Superior temporal gyrus (tissue), 1 donor: Measurements from ENCODE around the gene FANCC.

Experiments
- DNase-seq: peaks from one replicate; pipeline ENCODE4 v3.0.0-alpha.2; 2016; ENCODE audit errors: extremely low spot score

The FANCC gene

GRCh38 chr9:95317119-95317892, at the start of gene FANCC:
FANCC (minus strand) TSS chr9:95317709; CDS start chr9:95249291, 68,418 bp downstream.
- peak; percentile 86 for DNase-seq

GRCh38 chr9:95366731-95367325, 49.3 kb upstream of the FANCC start:
- DNase-seq: peak; percentile 2

- DNase-seq: no peak
Measured at GRCh38 chr9:95365766-95366165, 48.3 kb upstream of the FANCC start.

GRCh38 chr9:95363051-95363841, 45.7 kb upstream of the FANCC start:
- DNase-seq: peak; percentile 2

DNA sequence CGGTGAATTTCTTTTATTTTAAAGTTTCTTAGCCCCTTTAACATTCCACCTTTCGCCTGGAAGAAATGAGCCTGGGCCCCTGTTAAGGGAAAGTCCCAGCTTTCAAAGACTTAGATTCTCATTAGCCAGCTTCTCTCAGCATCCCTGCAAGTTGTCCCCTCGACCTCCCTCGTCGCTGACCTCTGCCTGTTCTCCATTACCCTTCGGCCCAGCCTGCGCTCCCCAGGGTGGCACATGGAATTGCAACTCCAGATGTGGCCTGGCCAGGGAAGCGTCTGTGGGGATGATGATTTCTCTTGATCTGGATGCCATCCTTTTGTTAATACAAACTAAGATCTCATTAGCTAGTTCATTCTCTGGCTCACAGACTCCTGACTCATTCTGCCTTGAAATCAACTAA, 43.4 kb upstream of the FANCC start:
- no peak for DNase-seq

DNA sequence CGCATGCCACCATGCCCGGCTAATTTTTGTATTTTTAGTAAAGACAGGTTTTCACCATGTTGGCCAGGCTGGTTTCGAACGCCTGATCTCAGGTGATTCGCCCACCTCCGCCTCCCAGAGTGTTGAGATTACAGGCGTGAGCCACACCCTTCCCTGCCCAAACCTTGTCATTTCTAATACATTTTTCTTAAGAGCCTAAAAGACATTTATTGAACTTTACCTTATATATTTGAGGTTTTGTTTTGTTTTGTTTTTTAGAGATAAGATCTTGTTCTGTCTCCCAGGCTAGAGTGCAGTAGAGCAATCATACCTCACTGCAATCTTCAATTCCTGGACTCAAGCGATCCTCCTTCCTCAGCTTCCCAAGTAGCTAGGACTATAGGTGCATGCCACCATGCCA, 39.8 kb upstream of the FANCC start:
- DNase-seq: no peak

GRCh38 chr9:95355500-95355899, 38.0 kb upstream of the FANCC start:
- no peak for DNase-seq

DNA sequence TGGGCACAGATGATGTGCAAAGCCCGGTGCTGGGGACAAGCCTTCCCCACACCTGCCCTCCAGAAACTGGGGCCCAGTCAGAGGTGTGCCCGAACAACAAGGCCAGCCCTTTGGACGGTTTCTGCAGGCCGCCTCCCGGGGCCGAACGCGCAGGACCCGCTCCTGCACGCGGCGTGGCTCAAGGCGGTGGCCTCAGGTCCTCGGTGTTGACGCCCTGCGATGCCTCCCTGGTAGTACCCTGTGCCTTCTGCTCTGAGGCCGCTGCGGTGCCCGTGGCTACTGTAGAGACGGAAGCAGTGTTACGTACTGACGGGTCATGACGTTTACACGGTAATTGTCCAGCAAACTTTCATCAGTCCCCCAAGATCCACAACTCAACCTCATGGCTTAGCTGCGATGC, 33.5 kb upstream of the FANCC start:
- DNase-seq: no peak

GRCh38 chr9:95350266-95350665, 32.8 kb upstream of the FANCC start:
- no peak for DNase-seq

DNA sequence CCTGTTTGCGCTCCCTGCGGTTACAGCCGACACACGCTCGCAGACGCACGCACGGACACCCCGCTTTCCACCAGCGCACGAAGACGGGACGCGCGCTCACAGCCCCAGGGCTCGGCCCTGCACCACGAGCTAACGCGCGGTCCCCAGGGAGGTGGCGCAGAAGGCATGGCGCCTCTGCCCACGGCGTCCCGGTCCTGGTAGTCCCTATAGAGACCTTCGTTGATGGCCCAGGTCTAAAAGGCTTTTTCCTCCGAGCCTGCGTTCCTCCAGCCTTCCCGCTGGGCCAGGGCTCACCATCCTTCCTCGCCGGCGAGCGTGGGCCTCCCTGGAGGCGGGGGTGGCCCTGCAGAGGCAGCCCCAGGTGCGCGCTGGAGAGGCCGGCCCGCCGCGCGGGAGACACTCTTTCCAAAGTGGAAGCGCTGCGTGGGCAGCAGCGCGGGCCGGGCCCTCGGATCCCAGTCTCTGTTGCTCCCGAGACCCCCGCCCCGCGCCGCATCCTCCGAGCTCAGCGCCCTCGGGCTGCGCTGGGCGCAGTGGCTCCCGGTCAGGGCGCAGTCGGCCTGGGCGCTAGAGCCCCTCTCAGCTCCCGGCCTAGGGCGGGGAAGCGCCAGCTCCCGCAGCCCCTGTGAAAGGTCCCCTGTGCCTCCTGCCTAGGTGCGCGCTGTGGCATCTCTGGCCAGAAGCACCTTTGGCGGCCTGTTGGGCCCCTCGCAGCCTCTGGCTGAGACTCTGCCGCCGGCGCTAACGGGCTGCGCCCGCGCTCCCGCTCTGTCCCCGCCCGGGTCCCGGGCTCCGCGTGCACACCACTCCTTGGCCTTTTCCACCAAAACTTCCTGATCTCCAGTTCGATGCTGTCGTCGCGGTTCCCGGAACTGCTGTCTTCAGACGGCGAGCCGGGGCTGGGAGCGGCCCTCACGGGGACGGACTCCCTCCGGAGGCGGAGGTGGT, 31.9 kb upstream of the FANCC start:
- DNase-seq: no peak

- DNase-seq: no peak
Measured at GRCh38 chr9:95346021-95346420, 28.5 kb upstream of the FANCC start.

DNA sequence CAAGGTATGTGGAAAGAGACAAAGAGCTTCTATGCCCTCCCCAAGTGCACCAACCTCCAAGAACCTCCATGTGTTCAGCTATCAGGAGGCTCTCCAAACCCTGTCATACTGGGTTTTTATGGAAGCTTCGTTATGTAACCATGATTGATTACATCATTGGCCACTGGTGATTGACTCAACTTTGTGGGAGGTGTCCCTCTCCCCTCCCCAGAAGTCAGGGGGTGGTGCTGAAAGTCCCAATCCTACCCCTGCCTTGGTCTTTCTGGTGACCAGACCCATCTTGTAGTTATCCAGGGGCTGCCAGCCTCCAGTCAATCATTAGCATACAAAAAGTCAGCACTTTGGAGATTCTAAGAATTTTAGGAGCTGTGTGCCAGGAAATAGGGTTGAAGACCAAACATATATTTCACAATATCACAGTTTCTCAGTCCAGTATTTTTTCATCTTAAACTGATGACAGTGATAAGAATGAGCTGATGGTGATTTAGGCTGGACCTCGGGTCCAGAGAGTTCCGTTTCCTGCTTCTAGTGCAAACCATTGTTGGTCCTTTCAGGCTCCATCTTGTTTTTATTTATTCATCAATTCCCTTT, 27.3 kb upstream of the FANCC start:
- no peak for DNase-seq

DNA sequence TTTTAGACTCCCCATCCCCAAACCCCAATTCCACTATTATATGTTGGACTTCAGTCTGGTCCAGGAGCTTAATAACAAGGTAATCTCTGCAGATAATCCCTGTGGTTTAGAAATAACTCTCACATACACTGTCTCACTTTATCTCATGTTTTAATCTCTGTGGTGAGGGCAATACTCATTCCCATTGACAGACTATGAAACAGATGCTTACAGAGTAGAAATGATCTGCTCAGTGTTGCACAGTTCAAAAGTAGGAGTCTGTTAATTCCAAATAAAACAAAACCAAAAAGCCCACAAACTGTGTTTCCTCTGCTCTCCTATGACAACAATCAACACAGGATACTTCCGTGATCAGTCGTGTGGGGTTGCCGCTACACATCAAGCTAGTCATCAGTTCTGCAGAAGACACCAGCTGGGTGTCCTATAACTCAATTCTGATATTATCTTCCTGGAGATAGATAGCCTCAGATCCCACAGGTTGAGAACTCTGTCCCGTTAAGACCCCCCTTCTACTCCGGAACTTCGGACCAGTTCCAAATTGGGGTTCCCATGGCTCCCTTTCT, 26.3 kb upstream of the FANCC start:
- no peak for DNase-seq

DNA sequence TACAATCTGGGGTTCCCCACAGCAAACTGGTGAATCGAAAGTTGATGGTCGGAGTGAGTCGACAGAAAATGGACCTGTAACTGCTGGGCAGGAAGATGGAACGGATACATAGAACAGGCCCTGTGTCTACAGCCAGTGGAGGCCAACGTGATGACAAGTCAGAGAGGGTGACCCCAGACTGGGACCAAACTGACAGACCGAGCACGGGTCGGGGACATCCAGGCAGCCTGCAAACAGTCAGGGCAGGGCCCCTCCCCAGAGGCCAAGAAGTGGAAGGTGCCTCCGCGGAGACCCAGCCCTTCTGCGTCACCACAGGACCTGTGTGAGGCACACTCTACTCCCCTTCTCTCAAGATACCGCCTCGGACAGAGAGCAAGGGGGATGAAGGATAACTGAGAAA, 25.1 kb upstream of the FANCC start:
- DNase-seq: no peak

GRCh38 chr9:95341293-95341962, 23.9 kb upstream of the FANCC start:
- peak; percentile 20 for DNase-seq

DNA sequence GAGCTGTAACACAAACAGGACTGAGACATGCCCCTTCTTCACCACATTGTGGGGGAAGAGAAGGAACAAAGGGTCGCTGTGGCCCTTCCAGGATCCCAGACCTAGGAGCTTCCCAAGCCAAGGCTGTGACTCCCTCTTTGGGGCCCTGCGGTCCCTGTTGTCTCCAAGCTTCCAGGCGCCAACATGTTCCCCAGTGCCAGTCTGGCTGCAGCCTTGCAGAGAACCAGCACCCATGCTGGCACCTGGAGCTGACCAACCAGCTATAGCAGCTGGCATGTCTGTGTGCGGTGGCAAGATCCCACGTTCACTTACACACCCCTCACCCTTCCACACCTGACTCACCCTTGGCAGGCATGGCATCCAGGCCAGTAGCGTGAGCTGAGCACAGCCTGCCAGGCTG, 20.7 kb upstream of the FANCC start:
- no peak for DNase-seq

DNA sequence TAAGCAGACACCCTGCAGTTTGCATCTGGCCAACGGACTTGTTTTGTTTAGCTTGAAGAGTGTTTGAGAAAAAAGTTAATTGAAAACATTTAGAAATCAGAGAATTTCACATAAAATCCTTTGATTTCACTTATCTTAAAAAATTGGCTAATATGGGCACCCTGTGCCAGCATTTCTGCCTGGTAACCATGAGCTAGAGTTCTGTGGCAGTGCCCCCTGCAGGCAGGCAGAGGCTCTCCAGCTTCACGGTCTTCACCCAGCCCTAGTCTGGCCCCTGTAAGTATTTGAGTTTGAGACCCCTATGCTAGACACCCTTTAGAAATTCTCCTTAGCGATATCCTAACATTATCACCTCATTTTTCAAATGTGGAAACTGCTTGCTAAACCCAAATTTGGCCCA, 18.8 kb upstream of the FANCC start:
- no peak for DNase-seq

GRCh38 chr9:95333426-95333825, 15.9 kb upstream of the FANCC start:
- no peak for DNase-seq

- no peak for DNase-seq
Measured at GRCh38 chr9:95332860-95333259, 15.4 kb upstream of the FANCC start.

DNA sequence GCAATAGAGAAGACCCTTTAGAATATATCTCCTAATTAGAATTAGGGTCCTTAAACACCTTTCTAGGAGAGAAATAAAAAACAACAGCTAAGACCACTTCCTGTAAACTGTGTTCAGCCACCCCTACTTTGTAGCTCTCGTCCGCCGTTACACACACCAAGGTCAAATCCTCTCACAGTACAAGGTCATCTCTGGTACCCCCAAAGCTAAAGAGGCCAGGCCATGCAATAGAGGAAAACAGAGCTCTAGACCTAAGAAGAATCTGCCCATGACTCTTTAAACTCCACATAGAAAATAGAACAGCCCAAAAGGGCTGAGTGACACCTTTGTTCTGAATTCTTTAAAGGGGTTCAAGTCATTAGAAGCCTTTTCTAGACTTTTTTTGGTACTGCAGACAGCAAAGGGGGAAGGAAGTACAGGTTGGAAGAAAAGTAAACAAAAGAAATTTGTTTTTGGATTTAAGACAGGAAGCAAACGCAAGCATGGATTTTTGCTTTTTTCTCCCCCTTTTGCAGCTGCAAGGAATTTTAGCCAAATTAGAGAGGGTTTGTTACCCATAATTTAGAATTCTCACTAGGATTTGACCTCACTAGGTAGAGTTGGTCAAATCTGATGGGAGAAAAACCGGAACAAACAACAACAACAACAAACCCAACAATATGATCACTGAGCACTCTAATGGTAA, 13.4 kb upstream of the FANCC start:
- no peak for DNase-seq
